Gastrocnemius medialis (tissue), 4 donors: Measurements from ENCODE around the gene OTOF. TPM values are rescaled to one million over a fixed set of nuclear protein-coding genes. Genes with fewer than 3 reads are reported as not detected.

Source experiments
- ATAC-seq, 2 donors: fragments of 150-250 bp; one replicate each; pipeline ENCODE4 v1.9.1; 2016
- DNase-seq, 2 donors: peaks; one replicate each; pipeline ENCODE4 v3.0.0-alpha.2; 2019
- H3K27ac ChIP-seq, 4 donors: fragments of 200-600 bp; sonication (generic); 1 replicate in 1 of 4; 2 replicates in 3 of 4; pipeline ENCODE4 v1.5.1; 2016 to 2018; ENCODE audit warnings: mild to moderate bottlenecking in 2 of 4, moderate library complexity in 1 of 4
- H3K27me3 ChIP-seq, 3 donors: fragments of 200-600 bp; sonication (generic) in 2 of 3; 1 replicate in 1 of 3; 2 replicates in 2 of 3; pipeline versions ENCODE4 v1.5.1 to v1.6.0; 2016 to 2019; ENCODE audit warnings: mild to moderate bottlenecking in 1 of 3, moderate library complexity in 1 of 3
- H3K36me3 ChIP-seq, 2 donors: fragments of 200-600 bp; sonication (generic) in 1 of 2; one replicate each; pipeline ENCODE4 v1.5.1; 2017 to 2018
- H3K4me1 ChIP-seq, 2 donors: fragments of 200-600 bp; sonication (generic) in 1 of 2; one replicate each; pipeline ENCODE4 v1.5.1; 2016 to 2017; ENCODE audit warnings: mild to moderate bottlenecking in 2 of 2
- H3K4me3 ChIP-seq, 4 donors: fragments of 200-600 bp; sonication (generic) in 3 of 4; 1 replicate in 1 of 4; 2 replicates in 3 of 4; pipeline ENCODE4 v1.5.1; 2016 to 2019; ENCODE audit warnings: mild to moderate bottlenecking in 2 of 4
- H3K9me3 ChIP-seq, 3 donors: fragments of 200-600 bp; sonication (generic) in 2 of 3; 1 replicate in 1 of 3; 2 replicates in 2 of 3; pipeline ENCODE4 v1.5.1; 2016 to 2019
- POLR2A ChIP-seq, 2 donors: fragments of 450-650 bp; IDR thresholded peaks; one replicate each; pipeline ENCODE4 v1.6.1; 2017; ENCODE audit warnings: antibody characterized with exemption in 2 of 2, mild to moderate bottlenecking in 2 of 2, moderate library complexity in 2 of 2
- in situ Hi-C, 4 donors: fragments of 200-750 bp; cut with MboI; loops; one replicate each; pipeline versions ENCODE4 v1.15.0 to v1.8.0; 2017; ENCODE audit warnings: low sequenced_read_pairs in 4 of 4
- intact Hi-C: fragments of 100-400 bp; cut with DNase I; formaldehyde crosslinking; loops from one replicate; pipeline ENCODE4 v1.15.1; 2023; ENCODE audit warnings: low total_unique reads
- total RNA-seq, 4 donors: library from RNA; depleted of rRNA; stranded (reverse); fragments of >200 nt; gene quantifications; one replicate each; pipeline versions ENCODE4 v1.1.0 to v1.2.3, GENCODE V29; 2016
- TF ChIP-seq, protein P1 (sequence below), 5 experiments: fragments of 450-650 bp in 3 of 5; fragments of 200-600 bp in 2 of 5; sonication (generic) in 2 of 5; IDR thresholded peaks in 4 of 5; conservative IDR thresholded peaks in 1 of 5; 1 replicate in 4 of 5; 2 replicates in 1 of 5; pipeline ENCODE4 v1.5.1; 2016 to 2019; ENCODE audit warnings: antibody characterized with exemption in 5 of 5, mild to moderate bottlenecking in 3 of 5, moderate library complexity in 3 of 5

The OTOF gene
- total RNA-seq, 4 donors from 2014 or later: 0.09 to 0.46 TPM; not detected in 2

DNA sequence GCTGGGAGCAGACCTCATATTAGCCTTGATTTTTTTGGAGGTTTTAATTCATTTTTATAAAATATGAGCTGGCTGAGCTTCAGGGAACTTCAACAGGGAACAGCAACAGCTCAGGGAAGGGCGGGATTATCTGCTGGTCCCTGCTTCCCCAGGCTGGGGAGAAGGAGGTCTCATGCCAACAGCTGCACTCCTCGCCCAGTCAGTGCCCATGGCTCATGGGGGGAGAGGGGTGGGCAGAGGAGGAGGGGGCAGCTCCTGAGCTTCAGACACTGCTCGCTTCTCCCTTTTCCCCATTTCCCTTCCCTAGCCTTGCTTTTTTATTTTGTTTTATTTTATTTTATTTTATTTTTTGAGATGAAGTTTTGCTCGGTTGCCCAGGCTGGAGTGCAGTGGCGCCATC lies 442 bp upstream of the OTOF start:
- Histone ChIP-seq H3K27me3 (no peaks in the 10 kb centered on the region), H3K9me3 (no peaks in the 10 kb centered on the region), H3K4me3 (no peak overlapping the region), H3K27ac (no peak overlapping the region), H3K4me1 (peaks cover 13 to 20% of the 10 kb centered on the region in 2 donors), H3K36me3 (no peaks in the 10 kb centered on the region)
- intact Hi-C loops (no loop called here), in situ Hi-C loops (no loop called here)
- no peak for TF ChIP-seq POLR2A (IDR thresholded peaks at IDR 0.05)
- TF ChIP-seq, protein P1, sequence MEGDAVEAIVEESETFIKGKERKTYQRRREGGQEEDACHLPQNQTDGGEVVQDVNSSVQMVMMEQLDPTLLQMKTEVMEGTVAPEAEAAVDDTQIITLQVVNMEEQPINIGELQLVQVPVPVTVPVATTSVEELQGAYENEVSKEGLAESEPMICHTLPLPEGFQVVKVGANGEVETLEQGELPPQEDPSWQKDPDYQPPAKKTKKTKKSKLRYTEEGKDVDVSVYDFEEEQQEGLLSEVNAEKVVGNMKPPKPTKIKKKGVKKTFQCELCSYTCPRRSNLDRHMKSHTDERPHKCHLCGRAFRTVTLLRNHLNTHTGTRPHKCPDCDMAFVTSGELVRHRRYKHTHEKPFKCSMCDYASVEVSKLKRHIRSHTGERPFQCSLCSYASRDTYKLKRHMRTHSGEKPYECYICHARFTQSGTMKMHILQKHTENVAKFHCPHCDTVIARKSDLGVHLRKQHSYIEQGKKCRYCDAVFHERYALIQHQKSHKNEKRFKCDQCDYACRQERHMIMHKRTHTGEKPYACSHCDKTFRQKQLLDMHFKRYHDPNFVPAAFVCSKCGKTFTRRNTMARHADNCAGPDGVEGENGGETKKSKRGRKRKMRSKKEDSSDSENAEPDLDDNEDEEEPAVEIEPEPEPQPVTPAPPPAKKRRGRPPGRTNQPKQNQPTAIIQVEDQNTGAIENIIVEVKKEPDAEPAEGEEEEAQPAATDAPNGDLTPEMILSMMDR (IDR thresholded peaks at IDR 0.05 in 4 of 5, conservative IDR thresholded peaks at IDR 0.05 in 1 of 5): no peak
- ATAC-seq: no peak
- no peak for DNase-seq

DNA sequence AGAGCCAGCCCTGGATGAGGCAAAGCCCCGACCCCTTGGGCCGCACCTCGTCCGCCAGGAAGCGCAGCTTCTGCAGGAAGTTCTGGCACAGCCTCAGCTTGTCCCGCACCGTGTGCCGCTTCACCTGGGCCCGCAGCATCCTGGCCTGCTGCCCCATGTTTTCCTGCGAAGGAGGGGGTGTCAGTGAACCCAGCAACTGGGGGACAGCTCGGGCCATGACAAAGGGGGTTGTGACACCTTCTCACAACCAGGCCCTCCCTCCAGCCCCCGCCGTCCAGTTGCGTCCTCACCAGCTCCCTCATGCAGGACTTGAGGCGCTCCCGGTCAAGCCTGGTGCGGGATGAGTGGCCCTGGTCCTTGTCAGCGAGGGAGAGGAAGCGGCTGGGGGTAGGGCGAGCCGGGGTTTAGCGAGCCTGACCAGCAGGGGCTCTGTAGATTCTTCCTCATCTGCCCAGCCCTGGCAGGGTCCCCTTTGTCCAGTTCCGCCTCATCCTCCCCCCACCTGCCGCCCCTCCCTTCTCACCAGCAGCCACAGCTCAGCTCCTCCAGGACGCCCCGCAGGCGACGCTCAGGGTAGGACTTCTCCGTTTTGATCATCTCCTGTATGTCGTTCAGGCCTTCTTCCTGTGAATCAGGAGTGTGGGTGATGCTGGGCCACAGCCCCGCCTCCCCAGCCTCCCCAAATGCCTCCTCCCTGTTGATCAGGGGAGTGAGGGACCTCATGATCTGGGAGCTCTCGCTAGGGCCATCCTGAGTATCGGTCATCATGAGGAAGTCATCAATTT lies 606 bp downstream of the OTOF start:
- no peak for ATAC-seq
- no peak overlapping the region for H3K4me3 ChIP-seq
- no peak overlapping the region for H3K27ac ChIP-seq
- no peaks in the 10 kb centered on the region for H3K9me3 ChIP-seq
- H3K4me1 ChIP-seq: peaks cover 13 to 16% of the 10 kb centered on the region in 2 donors
- no peak for DNase-seq
- in situ Hi-C loops: no loop called here
- TF ChIP-seq POLR2A (IDR thresholded peaks at IDR 0.05): no peak
- TF ChIP-seq, protein P1 (IDR thresholded peaks at IDR 0.05 in 4 of 5, conservative IDR thresholded peaks at IDR 0.05 in 1 of 5): no peak
- no peaks in the 10 kb centered on the region for H3K27me3 ChIP-seq
- H3K36me3 ChIP-seq: no peaks in the 10 kb centered on the region
- intact Hi-C loops: no loop called here

GRCh38 chr2:26475832-26476501 lies 2.0 kb downstream of the OTOF start:
- Histone ChIP-seq H3K4me1 (peaks cover 4 to 7% of the 10 kb centered on the region in 2 donors), H3K36me3 (no peaks in the 10 kb centered on the region), H3K27me3 (no peaks in the 10 kb centered on the region), H3K27ac (no peak overlapping the region), H3K9me3 (no peaks in the 10 kb centered on the region), H3K4me3 (no peak overlapping the region)
- ATAC-seq (no peak), DNase-seq (no peak)
- intact Hi-C loops (no loop called here), in situ Hi-C loops (no loop called here)
- no peak for TF ChIP-seq POLR2A (IDR thresholded peaks at IDR 0.05)
- TF ChIP-seq, protein P1 (IDR thresholded peaks at IDR 0.05 in 4 of 5, conservative IDR thresholded peaks at IDR 0.05 in 1 of 5): no peak

DNA sequence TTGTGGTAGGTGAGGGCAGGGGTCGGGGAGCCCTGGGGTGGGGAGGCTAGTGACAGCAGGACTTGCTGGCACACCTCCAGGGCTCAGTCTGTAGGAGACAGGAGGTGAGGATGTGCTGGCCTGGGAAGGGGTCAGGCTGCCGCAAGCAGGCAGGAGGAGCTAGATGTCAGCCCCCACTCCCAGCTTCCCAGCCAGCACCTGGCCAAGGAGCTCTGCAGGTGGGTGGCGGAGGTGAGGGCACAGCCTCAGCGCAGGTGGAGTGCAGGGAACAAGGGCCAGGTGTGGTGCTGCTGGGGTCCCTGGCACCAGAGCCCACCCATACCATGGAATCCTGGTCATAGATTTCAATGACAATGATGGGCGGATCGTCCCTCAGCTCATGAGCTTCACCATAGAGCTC lies 2.9 kb downstream of the OTOF start:
- H3K4me3 ChIP-seq: no peak overlapping the region
- peaks cover 4 to 7% of the 10 kb centered on the region in 2 donors for H3K4me1 ChIP-seq
- H3K27ac ChIP-seq: no peak overlapping the region
- no peaks in the 10 kb centered on the region for H3K9me3 ChIP-seq
- TF ChIP-seq POLR2A (IDR thresholded peaks at IDR 0.05): no peak
- TF ChIP-seq, protein P1 (IDR thresholded peaks at IDR 0.05 in 4 of 5, conservative IDR thresholded peaks at IDR 0.05 in 1 of 5): no peak
- intact Hi-C loops: no loop called here
- in situ Hi-C loops: no loop called here
- H3K27me3 ChIP-seq: no peaks in the 10 kb centered on the region
- DNase-seq (no peak), ATAC-seq (no peak)
- H3K36me3 ChIP-seq: no peaks in the 10 kb centered on the region
